Erythroblast (primary cell): ENCODE measurements around the gene FAM110A.

Experiments used
- DNase-seq, 2 experiments: peaks; one replicate each; lab custom pipeline; 2025; lab: John Stamatoyannopoulos, UW
- GATA1 ChIP-seq: IDR thresholded peaks from 2 replicates; pipeline ENCODE4 v1.6.1; 2011; ENCODE audit warnings: low read depth, mild to moderate bottlenecking, control low read depth, low read length, moderate library complexity
- POLR2A ChIP-seq: IDR thresholded peaks from 2 replicates; pipeline ENCODE4 v1.6.1; 2011; ENCODE audit warnings: mild to moderate bottlenecking, low read length

Gene FAM110A

GRCh38 chr20:828987-829386 is 4.5 kb upstream of the FAM110A start:
- peak; percentile 90 to 99 for DNase-seq
- TF ChIP-seq GATA1 (peak; percentile 78), POLR2A (peak; percentile 42)

- DNase-seq, result peak; percentile 45 to 52
- no peak for TF ChIP-seq GATA1
- no peak for TF ChIP-seq POLR2A
Measured at GRCh38 chr20:829551-829950, 4.0 kb upstream of the FAM110A start.

GRCh38 chr20:830011-830521 is 3.4 kb upstream of the FAM110A start:
- TF ChIP-seq GATA1, result no peak
- no peak for TF ChIP-seq POLR2A
- peak in 1 of 2 experiments; percentile 52 for DNase-seq

- DNase-seq, result no peak
- TF ChIP-seq POLR2A (no peak), GATA1 (no peak)
Measured at GRCh38 chr20:831251-831650, 2.3 kb upstream of the FAM110A start.

GRCh38 chr20:831956-832355 is 1.6 kb upstream of the FAM110A start:
- TF ChIP-seq POLR2A (no peak), GATA1 (no peak)
- DNase-seq, result no peak

- TF ChIP-seq GATA1 (no peak), POLR2A (no peak)
- DNase-seq, result no peak
Measured at GRCh38 chr20:833121-833449, 430 bp upstream of the FAM110A start.

GRCh38 chr20:834151-834746 is 734 bp downstream of the FAM110A start:
- no peak for DNase-seq
- TF ChIP-seq POLR2A, result no peak
- TF ChIP-seq GATA1, result no peak

GRCh38 chr20:835608-836045 is 2.1 kb downstream of the FAM110A start:
- peak; percentile 58 to 69 for DNase-seq
- TF ChIP-seq GATA1, result no peak
- TF ChIP-seq POLR2A, result no peak

GRCh38 chr20:836190-836589 is 2.7 kb downstream of the FAM110A start:
- DNase-seq, result peak in 1 of 2 experiments; percentile 42
- TF ChIP-seq GATA1, result no peak

- no peak for TF ChIP-seq GATA1
- no peak for TF ChIP-seq POLR2A
- DNase-seq, result no peak
Measured at GRCh38 chr20:839015-839414, 5.5 kb downstream of the FAM110A start.

GRCh38 chr20:839626-840025 is 6.1 kb downstream of the FAM110A start:
- no peak for TF ChIP-seq POLR2A
- no peak for TF ChIP-seq GATA1

GRCh38 chr20:840503-840857 is 7.0 kb downstream of the FAM110A start:
- no peak for DNase-seq
- TF ChIP-seq POLR2A (no peak), GATA1 (no peak)

More at GRCh38 chr20:839626-840025, 6.1 kb downstream of the FAM110A start:
- DNase-seq, result no peak

GRCh38 chr20:840858-841567 is 7.5 kb downstream of the FAM110A start:
- DNase-seq, result peak in 1 of 2 experiments; percentile 17
- TF ChIP-seq GATA1 (no peak), POLR2A (no peak)
